ENCODE data around the gene FAM114A2.
A peak's percentile ranks its signal among the peaks of the same experiment; 100 is the strongest.
"Not testable (repeated sequence)": the region's sequence is repeated elsewhere in the genome, so short reads cannot be mapped to it uniquely, and the experiment has no call there.

The FAM114A2 gene

GRCh38 chr5:154038707-154039457, at the start of gene FAM114A2, which contains the start of gene MFAP3:
TSS of gene FAM114A2 (minus strand) at chr5:154038910. CDS start at chr5:154034953, 3,957 bp downstream.
TSS of gene MFAP3 (plus strand) at chr5:154038967. CDS start at chr5:154049723, 10,756 bp downstream.
- peak; percentile 95 for DNase-seq

DNA sequence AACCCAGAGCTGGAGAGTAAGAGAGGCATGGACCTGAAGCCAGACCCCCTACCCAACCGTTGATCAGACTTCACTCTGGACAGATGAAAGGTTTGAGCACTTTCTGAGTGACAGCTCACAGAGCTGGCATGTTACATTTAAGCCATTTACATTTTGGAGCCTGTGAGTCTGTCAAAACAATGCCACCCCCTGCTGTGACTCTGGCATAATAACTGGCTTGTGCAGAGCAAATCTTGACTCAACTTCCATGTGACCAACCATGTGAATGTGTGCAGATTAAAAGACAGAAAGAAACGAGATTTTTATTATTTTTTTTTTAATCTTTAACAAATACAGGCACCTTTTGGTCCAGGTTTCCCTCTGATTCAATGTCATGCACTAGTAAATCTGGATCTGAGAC, 48.5 kb upstream of the FAM114A2 start:
- DNase-seq = peak; percentile 11

GRCh38 chr5:154086641-154087040, 47.9 kb upstream of the FAM114A2 start:
- DNase-seq = no peak

- DNase-seq = no peak
Measured at GRCh38 chr5:154086146-154086545, 47.4 kb upstream of the FAM114A2 start.

DNA sequence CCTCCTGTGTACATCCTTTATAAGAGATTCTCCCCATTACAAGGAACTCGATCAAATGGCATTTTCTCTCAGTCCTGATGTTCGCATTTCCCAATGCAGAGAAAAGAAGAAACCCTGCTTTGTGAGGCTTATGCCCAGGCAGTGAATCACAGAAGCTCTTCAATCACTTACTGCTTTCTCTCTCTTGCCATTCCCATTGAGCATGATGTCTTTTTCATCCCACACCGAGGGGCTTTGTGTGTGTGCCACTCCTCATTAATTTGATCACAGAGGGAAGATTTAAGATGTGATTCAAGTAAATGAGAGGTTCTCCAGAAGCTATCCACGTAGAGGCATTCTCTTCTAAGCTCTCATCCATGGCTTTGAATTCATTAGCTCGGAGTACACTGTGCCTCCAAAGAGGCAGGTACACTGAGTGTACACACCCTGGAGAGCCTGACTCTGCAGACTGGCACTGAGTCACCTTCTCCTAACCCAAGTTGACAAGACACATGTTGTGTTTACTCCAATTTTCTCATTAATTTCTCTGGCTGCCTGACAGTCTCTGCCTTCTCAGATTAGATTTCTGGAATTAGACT, 45.4 kb upstream of the FAM114A2 start:
- DNase-seq = no peak

DNA sequence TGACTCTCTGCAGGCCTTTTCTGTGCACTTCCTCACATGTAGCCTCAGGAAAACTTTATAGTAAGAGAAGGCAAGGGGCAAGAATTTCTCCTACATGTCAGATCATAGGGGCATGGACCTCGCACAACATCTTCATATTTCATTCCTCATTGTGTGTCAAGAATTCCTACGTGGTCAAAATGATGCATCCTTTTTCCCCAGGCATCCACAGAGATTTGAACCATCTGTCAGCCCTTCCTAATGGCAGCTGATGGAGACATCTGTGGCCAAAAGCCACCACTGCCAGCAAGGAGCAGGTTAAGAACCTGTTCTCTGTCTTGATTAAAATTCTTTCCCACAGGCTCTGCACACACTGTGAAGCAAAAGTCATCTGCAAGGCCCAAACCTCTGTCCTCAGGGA, 42.5 kb upstream of the FAM114A2 start:
- DNase-seq = no peak

DNA sequence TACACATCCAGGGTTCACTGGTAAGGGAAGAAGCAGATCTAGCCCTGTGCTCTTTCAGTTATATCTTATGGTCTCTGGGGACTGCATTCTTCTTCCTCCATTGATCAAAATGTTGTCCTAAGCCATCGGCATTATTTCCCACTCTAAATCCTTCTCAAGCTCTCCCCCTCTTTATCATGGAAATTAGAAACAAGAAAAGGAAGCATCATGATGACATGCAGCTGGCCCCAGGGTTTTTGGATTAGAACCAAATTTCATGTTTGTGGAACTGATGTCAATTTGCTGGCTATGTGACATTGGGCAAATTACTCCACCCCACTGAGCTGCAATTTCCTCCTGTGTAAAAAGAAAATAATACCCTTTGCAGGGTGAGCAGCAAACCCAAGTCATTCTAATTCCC, 39.6 kb upstream of the FAM114A2 start:
- no peak for DNase-seq

- no peak for DNase-seq
Measured at GRCh38 chr5:154077696-154078095, 39.0 kb upstream of the FAM114A2 start.

- peak; percentile 29 for DNase-seq
Measured at GRCh38 chr5:154076240-154076922, 37.7 kb upstream of the FAM114A2 start.

DNA sequence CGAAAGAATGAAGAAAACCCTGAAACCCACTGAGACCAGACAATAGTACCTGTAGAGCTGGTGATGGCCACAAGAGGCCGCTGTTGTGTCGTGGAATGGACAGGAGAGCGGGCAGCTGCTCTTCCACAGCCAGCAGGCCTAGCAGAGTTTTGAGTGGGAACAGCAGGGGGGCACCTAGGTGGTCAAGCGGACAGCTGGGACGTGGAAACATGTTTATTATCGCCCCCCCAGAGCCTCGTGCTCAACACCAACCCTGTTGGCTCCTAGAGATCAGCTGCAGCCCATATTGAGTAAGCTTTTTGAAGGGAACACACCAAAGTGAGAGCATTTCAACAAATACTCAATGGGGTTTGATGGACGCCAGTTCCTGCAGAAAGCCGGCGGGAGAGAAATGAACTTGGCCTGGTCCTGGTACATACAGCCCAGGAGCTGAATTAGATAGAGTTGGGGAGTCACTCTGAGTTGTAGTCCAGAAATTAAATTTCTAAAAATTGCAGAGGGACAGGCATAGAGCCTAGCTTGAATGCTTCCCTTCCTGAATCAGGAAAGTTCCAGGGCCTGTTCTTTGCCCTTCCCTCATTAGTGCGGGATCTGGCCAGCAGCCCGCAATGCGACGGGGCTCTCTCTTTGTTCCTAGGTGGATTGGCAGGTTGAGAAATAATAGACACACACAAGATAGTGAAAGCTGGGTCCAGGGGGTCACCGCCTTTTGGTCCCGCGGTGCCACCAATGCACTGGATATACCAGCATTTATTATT, 33.9 kb upstream of the FAM114A2 start:
- peak; percentile 92 for DNase-seq

DNA sequence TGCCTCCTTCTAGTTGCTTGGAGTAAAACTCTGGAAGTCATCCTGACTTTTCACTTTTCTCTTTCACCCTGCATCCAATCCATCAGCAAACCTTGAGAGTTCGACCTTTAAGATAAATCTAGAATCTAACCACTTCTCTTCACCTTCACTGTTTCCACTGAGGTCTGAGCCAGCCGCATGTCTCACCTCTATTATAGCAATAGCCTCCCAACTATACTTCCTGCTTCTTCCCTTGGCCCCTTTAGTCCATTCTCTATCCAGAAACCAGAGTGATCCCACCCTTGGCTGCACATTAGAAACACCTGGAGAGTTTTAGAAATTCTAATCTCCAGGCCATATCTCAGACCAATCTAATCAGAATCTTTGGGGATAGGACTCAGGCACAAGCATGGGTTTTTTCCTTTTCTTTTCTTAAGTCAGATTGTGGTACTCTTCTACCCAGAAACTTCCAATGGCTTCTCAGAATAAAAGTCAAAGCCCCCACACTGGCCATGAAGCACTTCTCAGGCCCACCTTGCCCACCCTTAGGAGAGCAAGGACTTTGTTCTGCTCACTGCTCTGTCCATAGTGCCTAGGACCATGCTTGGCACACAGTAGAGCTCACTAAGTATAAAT, 33.2 kb upstream of the FAM114A2 start:
- DNase-seq = no peak

- DNase-seq = not testable (repeated sequence)
Measured at GRCh38 chr5:154069854-154070253, 31.1 kb upstream of the FAM114A2 start.

GRCh38 chr5:154065971-154066370, 27.3 kb upstream of the FAM114A2 start:
- no peak for DNase-seq

DNA sequence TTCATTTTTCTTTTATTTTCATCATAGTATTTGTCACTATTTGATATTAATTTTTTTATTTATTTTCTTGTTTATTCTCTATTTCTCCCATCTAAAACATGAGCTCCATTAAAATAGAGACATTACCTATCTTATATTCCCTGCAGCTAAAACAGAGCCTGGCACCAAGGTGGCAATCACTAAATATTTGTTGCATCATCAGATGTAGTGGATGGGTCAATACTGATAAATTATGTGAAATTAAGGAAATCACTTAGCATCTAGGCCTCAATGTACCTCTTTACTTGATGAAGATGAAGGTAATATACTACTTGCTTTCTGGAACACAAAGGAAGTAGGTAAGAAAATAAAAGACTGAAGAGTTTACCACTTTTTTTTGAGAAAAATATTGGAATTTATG, 24.7 kb upstream of the FAM114A2 start:
- no peak for DNase-seq

GRCh38 chr5:154060606-154061005, 21.9 kb upstream of the FAM114A2 start:
- DNase-seq = no peak

GRCh38 chr5:154059583-154059982, 20.9 kb upstream of the FAM114A2 start:
- DNase-seq = no peak

- no peak for DNase-seq
Measured at GRCh38 chr5:154059039-154059430, 20.3 kb upstream of the FAM114A2 start.

- DNase-seq = no peak
Measured at GRCh38 chr5:154058055-154059038, 19.6 kb upstream of the FAM114A2 start.

DNA sequence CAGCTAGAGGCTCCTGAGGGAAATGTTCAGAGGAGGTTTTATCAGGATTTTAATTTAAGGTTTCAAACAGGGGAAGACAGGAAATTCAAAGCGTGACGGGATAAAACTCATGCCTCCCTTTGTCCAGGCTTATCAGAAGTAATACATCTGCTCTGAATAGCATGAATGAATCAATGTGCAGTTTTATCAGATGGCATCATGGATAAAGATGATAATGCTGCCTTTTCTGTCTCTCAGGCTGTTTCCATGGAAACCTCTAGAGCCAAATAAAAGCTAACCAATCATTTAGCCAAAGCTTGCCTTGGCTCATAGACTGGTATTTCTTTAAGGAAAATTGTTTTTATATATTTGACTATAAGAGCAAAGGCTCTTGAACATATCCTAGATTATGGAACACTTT, 16.5 kb upstream of the FAM114A2 start:
- no peak for DNase-seq

- no peak for DNase-seq
Measured at GRCh38 chr5:154053468-154053867, 14.8 kb upstream of the FAM114A2 start.

DNA sequence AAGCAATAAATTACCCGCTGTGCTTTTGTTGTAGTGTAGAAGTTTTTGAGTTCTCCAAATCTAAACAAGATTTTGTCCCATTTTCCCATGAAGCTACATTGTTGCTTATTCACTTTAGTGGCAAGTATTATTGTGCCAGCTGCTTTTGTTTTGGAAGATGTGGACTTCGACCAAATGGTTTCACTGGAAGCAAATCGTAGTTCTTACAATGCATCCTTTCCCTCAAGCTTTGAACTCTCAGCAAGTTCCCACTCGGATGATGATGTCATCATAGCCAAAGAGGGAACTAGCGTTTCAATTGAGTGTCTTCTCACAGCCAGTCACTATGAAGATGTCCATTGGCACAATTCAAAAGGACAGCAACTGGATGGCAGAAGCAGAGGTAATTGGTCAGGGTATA, 10.9 kb upstream of the FAM114A2 start:
- no peak for DNase-seq

DNA sequence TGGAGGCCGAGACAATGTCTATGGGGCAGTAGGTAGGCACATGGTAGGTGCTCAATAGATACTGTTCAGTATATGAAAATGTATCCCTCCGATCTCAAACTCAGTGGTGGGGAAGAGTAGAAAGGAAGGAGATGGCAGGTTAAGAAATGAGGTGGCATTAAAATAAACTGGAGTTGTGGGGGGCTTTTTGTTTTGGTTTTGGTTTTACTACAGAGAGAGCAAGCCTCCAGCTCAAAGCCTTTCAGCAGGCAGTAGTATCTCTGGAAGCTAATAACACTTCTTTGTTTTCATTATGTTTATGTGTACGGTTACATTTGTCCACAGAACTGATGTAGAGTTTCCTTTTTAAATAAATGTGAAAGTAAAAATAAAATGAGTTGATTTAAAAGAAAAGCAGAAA, 8.6 kb upstream of the FAM114A2 start:
- DNase-seq = no peak
